H1 (cell line): Measurements from ENCODE around the gene PCBD1. TPM values are rescaled to one million over a fixed set of nuclear protein-coding genes. Genes with fewer than 3 reads are reported as not detected.

Source experiments
- CTCF ChIA-PET: fragments of 300-600 bp; sonication (Branson Sonifier 250); formaldehyde crosslinking; loops from one replicate; lab custom pipeline; 2021; ENCODE audit not compliant: partially characterized antibody; lab: Charles Lee
- POLR2A ChIA-PET: fragments of 300-600 bp; sonication (Branson Sonifier 250); formaldehyde crosslinking; loops from one replicate; lab custom pipeline; 2021; ENCODE audit warnings: inconsistent platforms; ENCODE audit not compliant: partially characterized antibody; lab: Charles Lee
- DNase-seq, 2 experiments: peaks; one replicate each; pipeline versions ENCODE4 v3.0.0 to v3.0.0-alpha.2; 2010 to 2022; ENCODE audit warnings: low spot score in 2 of 2, low read depth in 1 of 2, mixed read lengths in 1 of 2
- FAIRE-seq: peaks from 2 replicates; lab custom pipeline; 2011; peaks lifted over from hg19 to GRCh38; lab: Jason Lieb, UNC
- H2AFZ ChIP-seq: 2 replicates; pipeline ENCODE4 v1.8.1; 2012; ENCODE audit warnings: low read length, inconsistent platforms
- H2AK5ac ChIP-seq: 2 replicates; pipeline ENCODE4 v1.6.1; 2013; ENCODE audit warnings: low read depth, low read length
- H2BK120ac ChIP-seq: replicated peaks from 2 replicates; pipeline ENCODE3; 2013; ENCODE audit warnings: low read depth, low read length, inconsistent platforms
- H2BK12ac ChIP-seq: 2 replicates; pipeline ENCODE4 v1.6.1; 2013; ENCODE audit warnings: low read depth, low read length
- H2BK15ac ChIP-seq: 2 replicates; pipeline ENCODE4 v1.6.1; 2013; ENCODE audit warnings: low read length
- H2BK20ac ChIP-seq: 2 replicates; pipeline ENCODE4 v1.6.1; 2013; ENCODE audit warnings: low read length
- H2BK5ac ChIP-seq: 2 replicates; pipeline ENCODE4 v1.6.1; 2013; ENCODE audit warnings: low read depth, low read length
- H3K14ac ChIP-seq: 2 replicates; pipeline ENCODE4 v1.6.1; 2013; ENCODE audit warnings: inconsistent platforms; ENCODE audit not compliant: insufficient read length
- H3K18ac ChIP-seq: 2 replicates; pipeline ENCODE4 v1.6.1; 2013; ENCODE audit warnings: low read length; ENCODE audit errors: extremely low read depth
- H3K23ac ChIP-seq: 2 replicates; pipeline ENCODE4 v1.6.1; 2013; ENCODE audit warnings: inconsistent platforms; ENCODE audit not compliant: insufficient read length
- H3K23me2 ChIP-seq: 2 replicates; pipeline ENCODE4 v1.6.1; 2013; ENCODE audit warnings: low read depth, low read length
- H3K27ac ChIP-seq: 2 replicates; pipeline ENCODE4 v1.6.1; 2011; ENCODE audit warnings: low read depth, low read length, inconsistent platforms
- H3K27me3 ChIP-seq, 4 experiments: replicated peaks in 1 of 4; 1 replicate in 1 of 4; 2 replicates in 3 of 4; pipeline versions ENCODE4 v1.6.1 to v1.8.1; 2011 to 2013; ENCODE audit warnings: low read length in 3 of 4, mild to moderate bottlenecking in 3 of 4, inconsistent platforms in 2 of 4, mixed read lengths in 2 of 4, moderate library complexity in 1 of 4; ENCODE audit not compliant: control insufficient read depth in 3 of 4, insufficient read depth in 3 of 4; ENCODE audit errors: extremely low read depth in 1 of 4
- H3K36me3 ChIP-seq, 4 experiments: 2 replicates each; pipeline versions ENCODE4 v1.6.1 to v1.8.1; 2011 to 2013; ENCODE audit warnings: mild to moderate bottlenecking in 4 of 4, low read length in 3 of 4, moderate library complexity in 2 of 4, control low read depth in 1 of 4, inconsistent platforms in 1 of 4; ENCODE audit not compliant: insufficient read depth in 4 of 4, control insufficient read depth in 2 of 4
- H3K4ac ChIP-seq: replicated peaks from 2 replicates; pipeline ENCODE3; 2013; ENCODE audit warnings: low read length, low read depth, mixed read lengths, inconsistent platforms; ENCODE audit not compliant: insufficient read length
- H3K4me1 ChIP-seq, 4 experiments: replicated peaks in 1 of 4; 1 replicate in 1 of 4; 2 replicates in 3 of 4; pipeline versions ENCODE4 v1.6.1 to v1.8.1; 2011 to 2013; ENCODE audit warnings: low read length in 3 of 4, inconsistent platforms in 2 of 4, mixed read lengths in 1 of 4; ENCODE audit not compliant: insufficient read depth in 4 of 4, control insufficient read depth in 3 of 4
- H3K4me2 ChIP-seq, 2 experiments: 2 replicates each; pipeline versions ENCODE4 v1.6.1 to v1.8.1; 2011 to 2013; ENCODE audit warnings: low read depth in 2 of 2, low read length in 2 of 2, control low read depth in 1 of 2, inconsistent platforms in 1 of 2, mild to moderate bottlenecking in 1 of 2; ENCODE audit not compliant: insufficient read depth in 1 of 2
- H3K4me3 ChIP-seq, 4 experiments: fragments of 200-600, 300-600 bp in 1 of 4; sonication (generic), shearing (Covaris generic), sonication (Bioruptor Twin) in 1 of 4; 2 replicates each; pipeline versions ENCODE4 v1.5.1 to v1.8.1; 2011 to 2016; ENCODE audit warnings: low read length in 4 of 4, low read depth in 3 of 4, control low read depth in 2 of 4, inconsistent platforms in 2 of 4, mild to moderate bottlenecking in 2 of 4, mixed read lengths in 1 of 4, moderate library complexity in 1 of 4; ENCODE audit not compliant: insufficient read depth in 2 of 4; ENCODE audit errors: extremely low read depth in 1 of 4
- H3K56ac ChIP-seq: replicated peaks from 2 replicates; pipeline ENCODE3; 2013; ENCODE audit warnings: low read depth, mild to moderate bottlenecking, mixed read lengths, low read length, inconsistent platforms; ENCODE audit not compliant: insufficient read length
- H3K79me1 ChIP-seq: 2 replicates; pipeline ENCODE4 v1.6.1; 2013; ENCODE audit warnings: low read depth, low read length, control low read depth
- H3K79me2 ChIP-seq, 2 experiments: 2 replicates each; pipeline versions ENCODE4 v1.6.1 to v1.8.1; 2012 to 2013; ENCODE audit warnings: low read length in 2 of 2, mild to moderate bottlenecking in 2 of 2, inconsistent platforms in 1 of 2; ENCODE audit not compliant: insufficient read depth in 2 of 2, control insufficient read depth in 1 of 2
- H3K9ac ChIP-seq, 4 experiments: replicated peaks in 1 of 4; 1 replicate in 1 of 4; 2 replicates in 3 of 4; pipeline versions ENCODE4 v1.6.1 to v1.8.1; 2011 to 2013; ENCODE audit warnings: low read depth in 3 of 4, low read length in 3 of 4, control low read depth in 2 of 4, mild to moderate bottlenecking in 2 of 4, moderate library complexity in 2 of 4, inconsistent platforms in 1 of 4; ENCODE audit errors: extremely low read depth in 1 of 4
- H3K9me3 ChIP-seq, 2 experiments: 2 replicates each; pipeline versions ENCODE4 v1.6.1 to v1.8.1; 2012 to 2013; ENCODE audit warnings: mild to moderate bottlenecking in 2 of 2, moderate library complexity in 2 of 2, control low read depth in 1 of 2, inconsistent platforms in 1 of 2, low read depth in 1 of 2, low read length in 1 of 2, mixed read lengths in 1 of 2; ENCODE audit not compliant: insufficient read depth in 2 of 2
- H4K20me1 ChIP-seq, 2 experiments: replicated peaks in 1 of 2; 2 replicates each; pipeline versions ENCODE3 to v1.8.1; 2011 to 2013; ENCODE audit warnings: inconsistent platforms in 2 of 2, low read length in 2 of 2, mild to moderate bottlenecking in 1 of 2; ENCODE audit not compliant: insufficient read depth in 2 of 2, control insufficient read depth in 1 of 2
- H4K5ac ChIP-seq: 2 replicates; pipeline ENCODE4 v1.6.1; 2013; ENCODE audit warnings: low read length, low read depth, mixed read lengths, inconsistent platforms; ENCODE audit not compliant: insufficient read length
- H4K8ac ChIP-seq: 2 replicates; pipeline ENCODE4 v1.8.0; 2013; ENCODE audit warnings: mild to moderate bottlenecking, moderate library complexity, low read length, inconsistent platforms; ENCODE audit not compliant: insufficient read depth; ENCODE audit errors: extremely low read depth
- H4K91ac ChIP-seq: replicated peaks from 2 replicates; pipeline ENCODE3; 2013; ENCODE audit warnings: low read length, mixed read lengths, inconsistent platforms; ENCODE audit not compliant: insufficient read length
- BRCA1 ChIP-seq: IDR thresholded peaks from 2 replicates; pipeline ENCODE4 v1.6.1; 2012; ENCODE audit warnings: low read depth, low read length, improper control_type of control experiment
- CBX8 ChIP-seq: fragments of 300-800, 300-1000 bp; sonication (generic); IDR thresholded peaks from 2 replicates; pipeline ENCODE4 v1.7.1; 2016; ENCODE audit warnings: low read depth, low read length, borderline replicate concordance
- CTBP2 ChIP-seq: IDR thresholded peaks from 2 replicates; pipeline ENCODE4 v1.7.0; 2011; ENCODE audit warnings: borderline replicate concordance, mild to moderate bottlenecking, moderate library complexity, mixed read lengths, low read length; ENCODE audit not compliant: insufficient read depth, insufficient read length
- EGR1 ChIP-seq: IDR thresholded peaks from 2 replicates; pipeline ENCODE4 v1.6.1; 2011; ENCODE audit warnings: low read depth, low read length, borderline replicate concordance
- FOSL1 ChIP-seq: IDR thresholded peaks from 2 replicates; pipeline ENCODE4 v1.6.1; 2011; ENCODE audit warnings: mild to moderate bottlenecking, low read depth, low read length, moderate library complexity; ENCODE audit not compliant: insufficient read depth
- GABPA ChIP-seq: IDR thresholded peaks from 2 replicates; pipeline ENCODE4 v1.6.1; 2011; ENCODE audit warnings: mild to moderate bottlenecking, low read length, moderate library complexity, borderline replicate concordance; ENCODE audit not compliant: insufficient read depth
- POLR2A ChIP-seq, 2 experiments: IDR thresholded peaks; 1 replicate in 1 of 2; 2 replicates in 1 of 2; pipeline ENCODE4 v1.6.1; 2011; ENCODE audit warnings: low read depth in 2 of 2, low read length in 2 of 2, mild to moderate bottlenecking in 2 of 2; ENCODE audit errors: control extremely low read depth in 1 of 2
- POU5F1 ChIP-seq: IDR thresholded peaks from 2 replicates; pipeline ENCODE4 v1.6.1; 2011; ENCODE audit warnings: low read depth, mild to moderate bottlenecking, low read length, moderate library complexity
- RFX5 ChIP-seq: IDR thresholded peaks from 2 replicates; pipeline ENCODE4 v1.6.1; 2011; ENCODE audit warnings: low read depth, low read length, improper control_type of control experiment, borderline replicate concordance
- RXRA ChIP-seq: IDR thresholded peaks from 2 replicates; pipeline ENCODE4 v1.6.1; 2011; ENCODE audit warnings: low read depth, mild to moderate bottlenecking, low read length, moderate library complexity; ENCODE audit not compliant: insufficient read depth
- SIRT6 ChIP-seq: IDR thresholded peaks from one replicate; pipeline ENCODE4 v1.7.1; 2012; ENCODE audit warnings: low read length, inconsistent platforms
- SIX5 ChIP-seq: IDR thresholded peaks from 2 replicates; pipeline ENCODE4 v1.6.1; 2011; ENCODE audit warnings: mild to moderate bottlenecking, low read depth, low read length
- SP4 ChIP-seq: IDR thresholded peaks from 2 replicates; pipeline ENCODE4 v1.6.1; 2012; ENCODE audit warnings: low read length, inconsistent platforms
- WGBS, 2 experiments: shearing (Covaris generic) in 1 of 2; methylation state at CpG; one replicate each; pipeline versions ENCODE4 v1.1.6 to v1.1.7; 2013 to 2015; ENCODE audit warnings: low lambda C conversion rate in 2 of 2, mixed read lengths in 2 of 2, inconsistent platforms in 1 of 2, low coverage in 1 of 2, missing lambda C conversion rate in 1 of 2; ENCODE audit not compliant: insufficient replicate concordance in 2 of 2, insufficient coverage in 1 of 2, insufficient read length in 1 of 2; ENCODE audit errors: extremely low coverage in 1 of 2, missing lambda C conversion rate in 1 of 2; 5-methylcytosine and 5-hydroxymethylcytosine counted together
- polyA plus RNA-seq, 7 experiments: library from polyadenylated mRNA; depleted of rRNA in 3 of 7; stranded (reverse) in 5 of 7; unstranded in 2 of 7; fragments of >200 nt in 5 of 7; fragments of 200-250 nt in 2 of 7; gene quantifications; 1 replicate in 5 of 7; 2 replicates in 1 of 7; 4 replicates in 1 of 7; pipeline versions ENCODE4 v1.2.1 to v1.2.3, GENCODE V29; 2011 to 2013; ENCODE audit warnings: missing spikeins in 2 of 7, mixed read lengths in 2 of 7
- total RNA-seq: library from RNA; stranded (reverse); fragmentation: NEBNext Ultra II Directional; extraction: Animal tissue kit (Norgen Biotek cat#: 25700); gene quantifications from 2 replicates; pipeline ENCODE4 v1.2.1, GENCODE V29; 2021
- TF ChIP-seq, protein P1 (sequence below): IDR thresholded peaks from 2 replicates; pipeline ENCODE4 v1.6.1; 2011; ENCODE audit warnings: low read depth, mild to moderate bottlenecking, low read length; ENCODE audit not compliant: insufficient read depth

The PCBD1 gene
- total and polyA plus RNA-seq, 2 of the 8 experiments (the other 6 are each of a cell fraction or from before 2014, with no cell fraction given), result 46.5 to 55.0 TPM

DNA sequence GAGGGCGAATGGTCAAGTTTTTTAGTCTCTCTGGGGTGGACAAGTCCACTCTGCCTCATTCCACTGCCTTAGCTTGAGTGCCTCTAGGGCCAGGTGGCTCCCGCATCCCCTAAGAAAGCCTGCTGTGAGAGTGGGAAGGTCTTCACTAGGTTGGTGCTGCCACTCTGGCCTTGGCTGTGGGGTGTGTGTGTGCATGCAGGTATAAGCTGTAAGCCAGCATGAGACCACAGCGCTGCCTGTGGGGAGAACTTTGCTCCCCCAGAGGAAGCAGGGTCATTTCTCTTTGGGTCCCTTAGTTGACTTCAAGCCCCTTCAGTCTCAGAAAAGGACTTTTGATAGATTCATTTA is 25.5 kb upstream of the PCBD1 start:
- Histone ChIP-seq H4K91ac (no peak overlapping the region), H4K20me1 (peaks cover 0 to 2% of the 10 kb centered on the region in 2 experiments), H3K36me3 (no peaks in the 10 kb centered on the region), H3K9me3 (no peaks in the 10 kb centered on the region), H2BK120ac (no peak overlapping the region), H3K18ac (no peak overlapping the region), H3K23me2 (peaks cover 3% of the 10 kb centered on the region; the same call in 1 of the 2 replicates), H2BK5ac (no peak overlapping the region), H3K23ac (no peak overlapping the region), H3K9ac (no peak overlapping the region), H2BK20ac (no peak overlapping the region), H3K27me3 (no peaks in the 10 kb centered on the region), H3K4me3 (no peak overlapping the region), H2AFZ (no peak overlapping the region), H3K27ac (no peak overlapping the region), H3K4me2 (no peak overlapping the region), H3K79me1 (no peaks in the 10 kb centered on the region), H2BK15ac (no peak overlapping the region), H4K5ac (no peak overlapping the region), H3K14ac (no peak overlapping the region), H3K56ac (no peak overlapping the region), H4K8ac (no peak overlapping the region; the same call in 1 of the 2 replicates), H3K79me2 (no peaks in the 10 kb centered on the region), H2BK12ac (no peak overlapping the region), H3K4ac (no peak overlapping the region), H2AK5ac (no peak overlapping the region), H3K4me1 (no peaks in the 10 kb centered on the region; a peak in 1 of 7 replicates)
- ChIA-PET CTCF (interaction anchor here (5.3 to 17.0 kb wide), 2 partner anchors 10 kb away, joined by 30 to 237 read pairs; no protein-coding TSS in a partner anchor), POLR2A (no interaction called here)
- DNase-seq (no peak), FAIRE-seq (no peak)
- WGBS, 2 experiments, result 84% methylated on average over 3 of the region's 3 CpGs; no CpG with 5 or more reads in 1 of the 2 experiments
- TF ChIP-seq SP4 (no peak), RFX5 (no peak), BRCA1 (no peak), SIRT6 (no peak), CTBP2 (no peak), POLR2A (IDR thresholded peaks at IDR 0.05; ENCODE audit: control extremely low read depth in 1 of 2, low read depth in 2 of 2, low read length in 2 of 2) (no peak), EGR1 (no peak), GABPA (no peak), SIX5 (no peak), POU5F1 (no peak), RXRA (no peak), FOSL1 (no peak), CBX8 (no peak)
- TF ChIP-seq, protein P1, sequence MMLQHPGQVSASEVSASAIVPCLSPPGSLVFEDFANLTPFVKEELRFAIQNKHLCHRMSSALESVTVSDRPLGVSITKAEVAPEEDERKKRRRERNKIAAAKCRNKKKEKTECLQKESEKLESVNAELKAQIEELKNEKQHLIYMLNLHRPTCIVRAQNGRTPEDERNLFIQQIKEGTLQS, result no peak
